Mesenchymal stem cell (in vitro differentiated cells and primary cell): ENCODE measurements around the gene CBLN3.

Experiments used
- DNase-seq: peaks from one replicate; pipeline ENCODE4 v3.0.0-alpha.2; 2013
- H2AFZ ChIP-seq: one replicate; pipeline ENCODE4 v1.6.1; 2013; ENCODE audit warnings: low read depth, mild to moderate bottlenecking, control low read depth, inconsistent platforms, low read length, moderate library complexity
- H2AK5ac ChIP-seq: 2 replicates; pipeline ENCODE4 v1.6.1; 2013; ENCODE audit warnings: low read length, moderate library complexity, mild to moderate bottlenecking, inconsistent platforms; ENCODE audit not compliant: severe bottlenecking
- H2BK120ac ChIP-seq: one replicate; pipeline ENCODE4 v1.6.1; 2013; ENCODE audit warnings: low read depth, mild to moderate bottlenecking, inconsistent platforms, low read length, moderate library complexity
- H2BK12ac ChIP-seq, 2 experiments: one replicate each; pipeline ENCODE4 v1.6.1; 2013; ENCODE audit warnings: inconsistent platforms in 2 of 2, low read length in 2 of 2, mild to moderate bottlenecking in 2 of 2, moderate library complexity in 2 of 2, control low read depth in 1 of 2
- H2BK15ac ChIP-seq: one replicate; pipeline ENCODE4 v1.6.1; 2013; ENCODE audit warnings: mild to moderate bottlenecking, low read depth, inconsistent platforms; ENCODE audit not compliant: poor library complexity, severe bottlenecking
- H2BK5ac ChIP-seq: 2 replicates; pipeline ENCODE4 v1.6.1; 2013; ENCODE audit warnings: low read depth, mild to moderate bottlenecking, low read length, control low read depth, inconsistent platforms; ENCODE audit not compliant: poor library complexity, severe bottlenecking
- H3K14ac ChIP-seq, 2 experiments: one replicate each; pipeline ENCODE4 v1.6.1; 2013; ENCODE audit warnings: inconsistent platforms in 2 of 2, low read length in 2 of 2, control low read depth in 1 of 2, mild to moderate bottlenecking in 1 of 2, moderate library complexity in 1 of 2
- H3K18ac ChIP-seq, 2 experiments: one replicate each; pipeline ENCODE4 v1.6.1; 2013; ENCODE audit warnings: inconsistent platforms in 2 of 2, low read length in 2 of 2, control low read depth in 1 of 2, low read depth in 1 of 2, mild to moderate bottlenecking in 1 of 2
- H3K23ac ChIP-seq, 2 experiments: one replicate each; pipeline ENCODE4 v1.6.1; 2013; ENCODE audit warnings: inconsistent platforms in 2 of 2, low read length in 2 of 2, mild to moderate bottlenecking in 2 of 2, moderate library complexity in 2 of 2, control low read depth in 1 of 2
- H3K27ac ChIP-seq: 2 replicates; pipeline ENCODE4 v1.5.1; 2013; ENCODE audit warnings: mild to moderate bottlenecking, moderate library complexity, low read length, control low read depth, inconsistent platforms; ENCODE audit not compliant: poor library complexity, severe bottlenecking
- H3K27me3 ChIP-seq, 2 experiments: 2 replicates each; pipeline versions ENCODE4 v1.6.1 to v1.7.0; 2013; ENCODE audit warnings: low read length in 2 of 2, mild to moderate bottlenecking in 2 of 2, moderate library complexity in 2 of 2, control low read depth in 1 of 2, inconsistent platforms in 1 of 2; ENCODE audit not compliant: control insufficient read depth in 1 of 2, insufficient read depth in 1 of 2
- H3K36me3 ChIP-seq, 2 experiments: 2 replicates each; pipeline versions ENCODE4 v1.6.1 to v1.7.0; 2013; ENCODE audit warnings: low read length in 2 of 2, control low read depth in 1 of 2, inconsistent platforms in 1 of 2, low read depth in 1 of 2, mild to moderate bottlenecking in 1 of 2; ENCODE audit not compliant: insufficient read depth in 2 of 2, control insufficient read depth in 1 of 2
- H3K4ac ChIP-seq, 2 experiments: one replicate each; pipeline ENCODE4 v1.6.1; 2013; ENCODE audit warnings: inconsistent platforms in 2 of 2, low read length in 2 of 2, mild to moderate bottlenecking in 2 of 2, moderate library complexity in 2 of 2, control low read depth in 1 of 2, low read depth in 1 of 2
- H3K4me1 ChIP-seq: 2 replicates; pipeline ENCODE4 v1.6.1; 2013; ENCODE audit warnings: low read depth, low read length, control low read depth; ENCODE audit not compliant: control insufficient read depth, insufficient read depth
- H3K4me2 ChIP-seq: 2 replicates; pipeline ENCODE4 v1.6.1; 2013; ENCODE audit warnings: low read length, mild to moderate bottlenecking, inconsistent platforms; ENCODE audit not compliant: poor library complexity, severe bottlenecking
- H3K4me3 ChIP-seq, 2 experiments: 2 replicates each; pipeline versions ENCODE4 v1.5.1 to v1.7.0; 2013; ENCODE audit warnings: low read length in 2 of 2, mild to moderate bottlenecking in 2 of 2, control low read depth in 1 of 2, low read depth in 1 of 2; ENCODE audit not compliant: insufficient read depth in 1 of 2
- H3K79me1 ChIP-seq: replicated peaks from 2 replicates; pipeline ENCODE4 v1.6.1; 2013; ENCODE audit warnings: mild to moderate bottlenecking, control low read depth, low read length, inconsistent platforms; ENCODE audit not compliant: poor library complexity, severe bottlenecking
- H3K9ac ChIP-seq: 2 replicates; pipeline ENCODE4 v1.7.0; 2013; ENCODE audit warnings: mild to moderate bottlenecking, low read length, moderate library complexity
- H3K9me3 ChIP-seq: 2 replicates; pipeline ENCODE4 v1.7.0; 2013; ENCODE audit warnings: mild to moderate bottlenecking, low read length; ENCODE audit not compliant: control insufficient read depth
- H4K8ac ChIP-seq: one replicate; pipeline ENCODE4 v1.6.1; 2013; ENCODE audit warnings: inconsistent platforms, mild to moderate bottlenecking, low read length, moderate library complexity
- H4K91ac ChIP-seq: one replicate; pipeline ENCODE4 v1.6.1; 2013; ENCODE audit warnings: mild to moderate bottlenecking, low read length, inconsistent platforms
- WGBS: methylation state at CpG from one replicate; pipeline ENCODE4 v1.1.7; 2013; ENCODE audit warnings: mixed read lengths; 5-methylcytosine and 5-hydroxymethylcytosine counted together

The CBLN3 gene

GRCh38 chr14:24387009-24387345 lies 42.5 kb downstream of the CBLN3 start:
- no peak overlapping the region for H3K14ac ChIP-seq

GRCh38 chr14:24385524-24385923 lies 43.9 kb downstream of the CBLN3 start:
- Histone ChIP-seq H4K91ac (no peak overlapping the region), H3K4me3 (no peak overlapping the region), H2AFZ (no peak overlapping the region), H3K36me3 (no peaks in the 10 kb centered on the region), H3K9ac (no peak overlapping the region), H3K23ac (no peak overlapping the region), H3K9me3 (no peaks in the 10 kb centered on the region), H3K14ac (no peak overlapping the region), H2AK5ac (no peak overlapping the region), H4K8ac (no peak overlapping the region), H3K4me2 (no peak overlapping the region), H3K4ac (no peak overlapping the region), H2BK120ac (no peak overlapping the region), H2BK5ac (no peak overlapping the region), H3K79me1 (no peaks in the 10 kb centered on the region), H3K27me3 (peaks cover 0 to 37% of the 10 kb centered on the region in 2 experiments), H3K4me1 (no peaks in the 10 kb centered on the region), H2BK15ac (no peak overlapping the region), H2BK12ac (no peak overlapping the region), H3K18ac (no peak overlapping the region), H3K27ac (no peak overlapping the region)
- DNase-seq: no peak
- WGBS: 74% methylated on average over 4 of the region's 4 CpGs

More at GRCh38 chr14:24387009-24387345, 42.5 kb downstream of the CBLN3 start:
- no peak for DNase-seq
- no peak overlapping the region for H2AK5ac ChIP-seq
- H2BK15ac ChIP-seq: no peak overlapping the region
- H3K27ac ChIP-seq: no peak overlapping the region
- no peak overlapping the region for H3K18ac ChIP-seq
- H2BK12ac ChIP-seq: no peak overlapping the region
- peaks cover 5% of the 10 kb centered on the region for H3K4me1 ChIP-seq
- no peak overlapping the region for H2BK5ac ChIP-seq
- WGBS: 94% methylated on average over 2 of the region's 2 CpGs
- H3K4me3 ChIP-seq: no peak overlapping the region
- H3K4me2 ChIP-seq: no peak overlapping the region
- H4K8ac ChIP-seq: no peak overlapping the region
- no peak overlapping the region for H3K4ac ChIP-seq
- no peak overlapping the region for H3K9ac ChIP-seq
- H3K36me3 ChIP-seq: no peaks in the 10 kb centered on the region
- peaks cover 0 to 37% of the 10 kb centered on the region in 2 experiments for H3K27me3 ChIP-seq
- H4K91ac ChIP-seq: no peak overlapping the region
- no peaks in the 10 kb centered on the region for H3K79me1 ChIP-seq
- no peak overlapping the region for H2BK120ac ChIP-seq
- H2AFZ ChIP-seq: no peak overlapping the region
- H3K23ac ChIP-seq: no peak overlapping the region
- no peaks in the 10 kb centered on the region for H3K9me3 ChIP-seq

- no peak overlapping the region for H3K14ac ChIP-seq
- H2BK120ac ChIP-seq: no peak overlapping the region
- peaks cover 0 to 35% of the 10 kb centered on the region in 2 experiments for H3K27me3 ChIP-seq
- H2BK12ac ChIP-seq: no peak overlapping the region
- H3K36me3 ChIP-seq: no peaks in the 10 kb centered on the region
- no peak overlapping the region for H3K9ac ChIP-seq
- H2BK5ac ChIP-seq: no peak overlapping the region
- H3K27ac ChIP-seq: no peak overlapping the region
- no peaks in the 10 kb centered on the region for H3K4me1 ChIP-seq
- WGBS: 80% methylated on average over 4 of the region's 4 CpGs
- H4K91ac ChIP-seq: no peak overlapping the region
- H3K4ac ChIP-seq: no peak overlapping the region
- H3K4me2 ChIP-seq: no peak overlapping the region
- no peak overlapping the region for H2AFZ ChIP-seq
- H4K8ac ChIP-seq: no peak overlapping the region
- H2AK5ac ChIP-seq: no peak overlapping the region
- no peaks in the 10 kb centered on the region for H3K79me1 ChIP-seq
- no peak overlapping the region for H3K4me3 ChIP-seq
- H2BK15ac ChIP-seq: no peak overlapping the region
- no peak for DNase-seq
- no peaks in the 10 kb centered on the region for H3K9me3 ChIP-seq
- no peak overlapping the region for H3K23ac ChIP-seq
- no peak overlapping the region for H3K18ac ChIP-seq
These were observed 45.3 kb downstream of the CBLN3 start for GRCh38 chr14:24384169-24384568.

GRCh38 chr14:24382064-24382371 lies 47.5 kb downstream of the CBLN3 start:
- Histone ChIP-seq H3K14ac (no peak overlapping the region), H3K18ac (no peak overlapping the region), H4K91ac (no peak overlapping the region), H3K79me1 (no peaks in the 10 kb centered on the region), H3K23ac (no peak overlapping the region), H3K4me1 (no peaks in the 10 kb centered on the region), H3K4me2 (no peak overlapping the region), H2BK12ac (no peak overlapping the region), H2AK5ac (no peak overlapping the region), H2BK5ac (no peak overlapping the region), H3K4ac (no peak overlapping the region), H4K8ac (no peak overlapping the region), H3K4me3 (no peak overlapping the region), H3K9ac (no peak overlapping the region), H2BK15ac (no peak overlapping the region), H3K27ac (no peak overlapping the region), H2AFZ (no peak overlapping the region), H3K36me3 (peaks cover 16 to 21% of the 10 kb centered on the region in 2 experiments), H3K27me3 (peaks cover 0 to 16% of the 10 kb centered on the region in 2 experiments), H3K9me3 (no peaks in the 10 kb centered on the region), H2BK120ac (no peak overlapping the region)
- DNase-seq: no peak
- 83% methylated on average over 4 of the region's 4 CpGs for WGBS
